Progenitor cell of endocrine pancreas (in vitro differentiated cells): ENCODE measurements around the gene SCGN. TPM values are rescaled to one million over a fixed set of nuclear protein-coding genes. Genes with fewer than 3 reads are reported as not detected.

ENCODE experiments used
- DNase-seq: peaks from one replicate; pipeline ENCODE4 v3.0.0; 2021; ENCODE audit warnings: low spot score; ENCODE audit not compliant: unreplicated experiment
- H3K27ac Mint-ChIP-seq: 2 replicates; pipeline ENCODE4 v1.8.0; 2021; ENCODE audit warnings: mild to moderate bottlenecking, moderate library complexity, mixed read lengths
- H3K27me3 Mint-ChIP-seq: 2 replicates; pipeline ENCODE4 v1.8.0; 2021; ENCODE audit warnings: mixed read lengths
- H3K36me3 Mint-ChIP-seq: 2 replicates; pipeline ENCODE4 v1.8.0; 2022; ENCODE audit warnings: mixed read lengths; ENCODE audit not compliant: insufficient read depth
- H3K4me1 Mint-ChIP-seq: 2 replicates; pipeline ENCODE4 v1.8.0; 2021; ENCODE audit warnings: low read depth, mixed read lengths
- H3K4me3 Mint-ChIP-seq: 2 replicates; pipeline ENCODE4 v1.8.0; 2021; ENCODE audit warnings: low read depth, mild to moderate bottlenecking, moderate library complexity, mixed read lengths
- H3K9me3 Mint-ChIP-seq: 2 replicates; pipeline ENCODE4 v1.8.0; 2021; ENCODE audit warnings: low read depth, mixed read lengths
- total RNA-seq: library from RNA; stranded (reverse); gene quantifications from 2 replicates; pipeline ENCODE4 v1.2.1, GENCODE V29; 2021
- TF ChIP-seq, protein P1 (sequence below): fragments of 200-600 bp; sonication (generic); IDR thresholded peaks from one replicate; pipeline ENCODE4 v1.5.0; 2021; ENCODE audit warnings: antibody characterized with exemption, mild to moderate bottlenecking; ENCODE audit not compliant: unreplicated experiment

SCGN gene
- total RNA-seq, 1 donor from 2014 or later: 95.0 TPM

DNA sequence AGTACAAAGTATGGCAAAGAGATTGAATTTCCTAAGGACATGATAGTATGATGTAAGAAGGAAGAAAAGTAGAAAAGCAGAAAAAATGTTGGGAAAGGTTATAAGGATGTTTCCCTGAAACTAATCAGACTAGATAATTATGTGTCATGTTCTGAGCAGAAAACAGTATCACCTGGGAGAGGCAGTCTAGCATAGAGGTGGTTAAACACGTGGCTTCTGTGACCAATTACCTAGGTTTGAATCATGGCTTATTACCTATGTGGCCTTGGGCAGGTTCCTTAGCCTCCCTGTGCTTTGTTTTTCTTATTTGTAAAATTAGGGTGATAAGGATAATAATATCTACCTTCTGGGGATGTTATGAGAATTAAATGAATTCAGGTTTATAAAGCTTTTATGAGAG, 38.0 kb downstream of the SCGN start:
- no peak overlapping the region for H3K4me3 Mint-ChIP-seq
- DNase-seq: no peak
- H3K4me1 Mint-ChIP-seq: peaks cover 3% of the 10 kb centered on the region
- H3K27me3 Mint-ChIP-seq: no peaks in the 10 kb centered on the region
- H3K9me3 Mint-ChIP-seq: peaks cover 4% of the 10 kb centered on the region
- TF ChIP-seq, protein P1, sequence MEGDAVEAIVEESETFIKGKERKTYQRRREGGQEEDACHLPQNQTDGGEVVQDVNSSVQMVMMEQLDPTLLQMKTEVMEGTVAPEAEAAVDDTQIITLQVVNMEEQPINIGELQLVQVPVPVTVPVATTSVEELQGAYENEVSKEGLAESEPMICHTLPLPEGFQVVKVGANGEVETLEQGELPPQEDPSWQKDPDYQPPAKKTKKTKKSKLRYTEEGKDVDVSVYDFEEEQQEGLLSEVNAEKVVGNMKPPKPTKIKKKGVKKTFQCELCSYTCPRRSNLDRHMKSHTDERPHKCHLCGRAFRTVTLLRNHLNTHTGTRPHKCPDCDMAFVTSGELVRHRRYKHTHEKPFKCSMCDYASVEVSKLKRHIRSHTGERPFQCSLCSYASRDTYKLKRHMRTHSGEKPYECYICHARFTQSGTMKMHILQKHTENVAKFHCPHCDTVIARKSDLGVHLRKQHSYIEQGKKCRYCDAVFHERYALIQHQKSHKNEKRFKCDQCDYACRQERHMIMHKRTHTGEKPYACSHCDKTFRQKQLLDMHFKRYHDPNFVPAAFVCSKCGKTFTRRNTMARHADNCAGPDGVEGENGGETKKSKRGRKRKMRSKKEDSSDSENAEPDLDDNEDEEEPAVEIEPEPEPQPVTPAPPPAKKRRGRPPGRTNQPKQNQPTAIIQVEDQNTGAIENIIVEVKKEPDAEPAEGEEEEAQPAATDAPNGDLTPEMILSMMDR: no peak
- no peak overlapping the region for H3K27ac Mint-ChIP-seq
- peaks cover 10% of the 10 kb centered on the region for H3K36me3 Mint-ChIP-seq

DNA sequence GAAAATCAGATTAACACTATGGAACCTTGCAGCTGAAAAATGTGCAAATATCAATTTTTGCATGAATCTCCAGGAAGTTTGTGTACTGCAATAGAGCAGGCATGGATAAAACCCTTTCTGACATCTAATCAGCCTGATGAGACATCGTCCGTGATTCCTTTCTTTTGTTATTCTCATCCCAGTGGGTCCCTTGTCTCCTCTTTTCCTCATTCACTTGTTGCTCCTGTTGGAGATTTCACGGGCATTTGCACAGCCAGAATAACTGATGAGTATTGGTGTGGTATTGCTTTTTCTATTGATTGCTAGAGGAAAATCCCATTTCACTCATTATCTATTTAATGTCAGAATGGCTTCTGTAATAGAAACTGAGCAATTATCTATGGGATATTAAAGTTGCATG, 39.9 kb downstream of the SCGN start:
- H3K4me3 Mint-ChIP-seq: no peak overlapping the region
- TF ChIP-seq, protein P1: no peak
- H3K9me3 Mint-ChIP-seq: no peaks in the 10 kb centered on the region
- no peak overlapping the region for H3K27ac Mint-ChIP-seq
- peaks cover 9% of the 10 kb centered on the region for H3K36me3 Mint-ChIP-seq
- no peaks in the 10 kb centered on the region for H3K27me3 Mint-ChIP-seq
- DNase-seq: no peak
- peaks cover 3% of the 10 kb centered on the region for H3K4me1 Mint-ChIP-seq

DNA sequence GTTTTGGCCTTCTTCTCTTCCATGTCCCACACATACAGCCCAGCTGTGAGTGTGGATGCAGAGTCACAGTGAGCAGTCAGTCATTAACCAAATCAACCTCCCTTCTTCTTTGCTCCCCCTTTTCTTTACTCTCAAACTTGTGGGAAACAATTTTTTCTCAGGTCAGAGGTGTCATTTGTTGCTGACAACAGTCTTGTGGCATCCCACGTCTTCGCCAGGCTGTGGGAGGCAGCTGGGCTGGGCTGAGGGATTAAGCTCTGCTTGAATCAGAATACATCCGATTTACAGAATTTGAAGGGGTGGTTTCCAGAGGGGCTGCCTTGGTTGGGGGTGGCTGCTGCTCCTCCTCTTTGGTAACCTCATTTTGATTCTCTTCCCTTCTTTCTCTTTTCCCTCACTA, 40.5 kb downstream of the SCGN start:
- H3K27me3 Mint-ChIP-seq: no peaks in the 10 kb centered on the region
- H3K36me3 Mint-ChIP-seq: peaks cover 11% of the 10 kb centered on the region
- no peak overlapping the region for H3K27ac Mint-ChIP-seq
- TF ChIP-seq, protein P1: no peak
- H3K4me3 Mint-ChIP-seq: no peak overlapping the region
- peaks cover 3% of the 10 kb centered on the region for H3K4me1 Mint-ChIP-seq
- no peak for DNase-seq
- no peaks in the 10 kb centered on the region for H3K9me3 Mint-ChIP-seq

DNA sequence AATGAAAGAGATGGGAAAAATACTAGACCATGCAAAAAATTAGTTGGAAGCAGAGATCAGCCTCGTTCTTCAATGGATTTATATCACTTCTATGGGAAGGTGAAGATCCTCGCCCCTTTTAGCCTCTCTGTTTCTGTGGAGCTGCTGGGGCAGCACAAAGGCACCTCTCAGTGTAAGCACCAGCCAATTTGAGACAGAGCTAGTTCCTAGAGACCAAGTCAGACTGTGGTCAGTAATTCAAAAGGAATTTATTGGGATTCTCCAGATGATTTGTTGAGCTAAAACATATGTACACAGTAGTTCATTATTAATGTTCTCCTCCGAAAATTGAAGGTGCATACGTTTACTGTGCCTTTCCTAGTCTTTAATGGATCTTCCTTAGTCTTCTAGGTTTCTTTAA, 42.4 kb downstream of the SCGN start:
- Mint-ChIP-seq H3K9me3 (no peaks in the 10 kb centered on the region), H3K4me3 (no peak overlapping the region), H3K4me1 (peaks cover 7% of the 10 kb centered on the region), H3K36me3 (peaks cover 11% of the 10 kb centered on the region), H3K27me3 (no peaks in the 10 kb centered on the region), H3K27ac (no peak overlapping the region)
- DNase-seq: no peak
- TF ChIP-seq, protein P1: no peak

DNA sequence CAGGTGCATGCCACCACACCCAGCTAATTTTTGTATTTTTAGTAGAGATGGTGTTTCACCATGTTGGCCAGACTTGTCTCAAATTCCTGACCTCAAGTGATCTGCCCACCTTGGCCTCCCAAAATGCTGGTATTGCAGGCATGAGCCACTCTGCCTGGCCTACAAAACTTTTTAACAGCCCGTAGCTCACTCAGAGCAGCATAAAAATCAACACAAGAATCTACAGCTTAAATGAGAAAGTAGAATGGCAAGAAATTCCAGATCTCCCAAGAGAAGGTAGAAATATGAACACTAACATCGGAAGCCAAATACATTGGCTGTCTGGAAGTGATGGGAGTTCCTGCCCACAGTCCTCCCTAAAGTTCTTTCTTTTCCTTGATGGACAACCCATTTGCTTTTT, 43.7 kb downstream of the SCGN start:
- H3K27ac Mint-ChIP-seq: no peak overlapping the region
- TF ChIP-seq, protein P1: no peak
- no peak overlapping the region for H3K4me3 Mint-ChIP-seq
- no peaks in the 10 kb centered on the region for H3K27me3 Mint-ChIP-seq
- H3K36me3 Mint-ChIP-seq: peaks cover 10% of the 10 kb centered on the region
- no peaks in the 10 kb centered on the region for H3K9me3 Mint-ChIP-seq
- peaks cover 7% of the 10 kb centered on the region for H3K4me1 Mint-ChIP-seq
- DNase-seq: no peak
